Activated CD8-positive, alpha-beta T cell treated with anti-CD3 and anti-CD28 coated beads, Interleukin-2, amount 10 ng/mL, durations not matched to agents 7 days and 5 days (primary cell): ENCODE measurements around the gene KRTAP10-12. TPM values are rescaled to one million over a fixed set of nuclear protein-coding genes. Genes with fewer than 3 reads are reported as not detected.
"Not testable (repeated sequence)": the region's sequence is repeated elsewhere in the genome, so short reads cannot be mapped to it uniquely, and the experiment has no call there.

Experiments
- ATAC-seq: fragments of 150-1000 bp; cut with Tn5 transposase; one replicate; pipeline ENCODE4 v1.10.0; 2021; ENCODE audit warnings: moderate library complexity
- CTCF ChIA-PET: fragments of 350-600 bp; sonication (Branson Sonifier 250); formaldehyde crosslinking; loops from one replicate; lab custom pipeline; 2021; ENCODE audit warnings: antibody characterized with exemption; lab: Charles Lee
- POLR2A ChIA-PET: fragments of 350-600 bp; sonication (Branson Sonifier 250); formaldehyde crosslinking; loops from one replicate; lab custom pipeline; 2021; ENCODE audit warnings: antibody characterized with exemption; lab: Charles Lee
- DNase-seq: peaks from one replicate; pipeline ENCODE4 v3.0.0-alpha.2; 2020
- H3K27ac Mint-ChIP-seq: one replicate; pipeline ENCODE4 v1.8.0; 2021; ENCODE audit warnings: mild to moderate bottlenecking, mixed read lengths
- H3K27me3 Mint-ChIP-seq: one replicate; pipeline ENCODE4 v1.8.0; 2021; ENCODE audit warnings: low read depth, mixed read lengths
- H3K36me3 Mint-ChIP-seq: one replicate; pipeline ENCODE4 v1.8.0; 2021; ENCODE audit warnings: low read depth, mixed read lengths
- H3K4me1 Mint-ChIP-seq: one replicate; pipeline ENCODE4 v1.8.0; 2021; ENCODE audit warnings: low read depth, mixed read lengths
- H3K4me3 Mint-ChIP-seq: one replicate; pipeline ENCODE4 v1.8.0; 2021; ENCODE audit warnings: mild to moderate bottlenecking, mixed read lengths
- H3K9me3 Mint-ChIP-seq: one replicate; pipeline ENCODE4 v1.8.0; 2022; ENCODE audit warnings: mixed read lengths; ENCODE audit not compliant: insufficient read depth
- total RNA-seq, 2 experiments: library from RNA; stranded (reverse); gene quantifications; one replicate each; pipeline ENCODE4 v1.2.3, GENCODE V29; 2021

The KRTAP10-12 gene
- total RNA-seq, 2 experiments from 2014 or later = not detected

DNA sequence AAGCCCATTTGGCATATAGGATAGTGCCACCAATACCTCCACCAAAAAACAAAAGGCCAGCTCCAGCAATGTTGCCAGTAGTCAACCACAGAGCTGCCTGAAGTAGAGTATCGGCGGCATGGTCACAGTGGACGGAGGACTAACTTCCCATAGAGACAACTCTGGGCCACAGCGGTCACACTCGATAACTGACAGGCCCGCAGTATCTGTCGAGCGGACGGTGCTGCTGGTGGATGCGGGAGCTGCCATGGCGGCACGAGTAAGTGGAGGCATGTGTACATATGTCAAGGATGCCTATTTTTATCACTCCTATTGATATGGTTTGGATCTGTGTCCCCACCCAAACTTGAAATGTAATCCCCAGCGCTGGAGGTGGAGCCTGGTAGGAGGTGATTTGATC is 19.1 kb upstream of the KRTAP10-12 start:
- ATAC-seq (no peak), DNase-seq (no peak)
- no peak overlapping the region for H3K4me3 Mint-ChIP-seq
- no peaks in the 10 kb centered on the region for H3K4me1 Mint-ChIP-seq
- H3K27ac Mint-ChIP-seq = no peak overlapping the region
- ChIA-PET CTCF (interaction anchor here (0.7 kb wide), 1 partner anchor 167 kb away, joined by 3 read pairs; no protein-coding TSS in a partner anchor), POLR2A (no interaction called here)
- peaks cover 4% of the 10 kb centered on the region for H3K9me3 Mint-ChIP-seq
- H3K27me3 Mint-ChIP-seq = peaks cover 18% of the 10 kb centered on the region
- no peaks in the 10 kb centered on the region for H3K36me3 Mint-ChIP-seq

GRCh38 chr21:44681152-44681551 is 15.8 kb upstream of the KRTAP10-12 start:
- POLR2A ChIA-PET = no interaction called here
- H3K9me3 Mint-ChIP-seq = no peaks in the 10 kb centered on the region
- peaks cover 11% of the 10 kb centered on the region for H3K27me3 Mint-ChIP-seq
- CTCF ChIA-PET = interaction anchor here (1.0 kb wide), 1 partner anchor 112 kb away, joined by 3 read pairs; no protein-coding TSS in a partner anchor
- no peak overlapping the region for H3K27ac Mint-ChIP-seq
- peaks cover 3% of the 10 kb centered on the region for H3K4me1 Mint-ChIP-seq
- H3K4me3 Mint-ChIP-seq = no peak overlapping the region
- ATAC-seq = no peak
- H3K36me3 Mint-ChIP-seq = no peaks in the 10 kb centered on the region
- DNase-seq = no peak

DNA sequence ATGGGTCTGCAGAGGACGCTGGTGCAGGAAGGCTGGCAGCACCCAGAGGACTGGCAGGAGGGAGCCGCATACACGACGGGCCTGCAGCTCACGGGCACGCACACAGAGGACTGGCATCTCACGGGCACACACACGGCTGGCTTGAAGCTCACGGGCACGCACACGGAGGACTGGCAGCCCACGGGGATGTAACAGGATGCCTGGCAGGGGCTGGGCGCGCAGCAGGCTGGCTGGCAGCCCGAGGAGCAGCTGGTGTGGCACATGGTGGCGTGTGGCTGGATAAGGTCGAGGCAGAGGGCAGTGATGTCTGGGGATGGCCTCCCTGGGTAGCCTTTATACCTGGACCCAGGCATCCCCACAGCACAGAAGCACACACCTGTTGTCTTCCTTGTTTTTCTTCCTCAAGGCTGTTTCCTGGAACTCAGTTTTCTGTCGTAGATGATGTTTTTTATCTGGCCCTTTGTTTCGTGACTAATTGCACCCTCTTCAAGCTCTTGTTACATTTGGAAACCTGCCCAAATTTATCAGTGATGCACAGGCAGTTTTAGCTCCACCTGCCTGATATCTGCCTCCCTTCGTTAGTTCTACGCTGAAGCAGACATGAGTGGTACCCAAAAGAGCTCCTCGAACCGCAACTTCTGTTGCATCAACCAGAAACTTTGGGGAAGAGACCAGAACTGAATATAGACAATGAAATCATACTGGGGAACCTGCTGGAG is 15.0 kb upstream of the KRTAP10-12 start, which contains the start of gene KRTAP12-1:
Gene KRTAP12-1, minus strand, starts transcription at position 303 of the 719 bp plus-strand sequence. Its CDS starts 40 bp downstream, at position 263.
- Mint-ChIP-seq H3K4me1 (peaks cover 9% of the 10 kb centered on the region), H3K9me3 (no peaks in the 10 kb centered on the region), H3K4me3 (no peak within 1 kb of the TSS), H3K27ac (no peak within 1 kb of the TSS), H3K27me3 (peaks cover 11% of the 10 kb centered on the region), H3K36me3 (no peaks in the 10 kb centered on the region)
- no peak for DNase-seq
- no peak for ATAC-seq
- POLR2A ChIA-PET = no interaction called here
- CTCF ChIA-PET = interaction anchor here (1.0 to 1.1 kb wide), 3 partner anchors 8 to 172 kb away, joined by 3 to 4 read pairs (median 3); no protein-coding TSS in a partner anchor

DNA sequence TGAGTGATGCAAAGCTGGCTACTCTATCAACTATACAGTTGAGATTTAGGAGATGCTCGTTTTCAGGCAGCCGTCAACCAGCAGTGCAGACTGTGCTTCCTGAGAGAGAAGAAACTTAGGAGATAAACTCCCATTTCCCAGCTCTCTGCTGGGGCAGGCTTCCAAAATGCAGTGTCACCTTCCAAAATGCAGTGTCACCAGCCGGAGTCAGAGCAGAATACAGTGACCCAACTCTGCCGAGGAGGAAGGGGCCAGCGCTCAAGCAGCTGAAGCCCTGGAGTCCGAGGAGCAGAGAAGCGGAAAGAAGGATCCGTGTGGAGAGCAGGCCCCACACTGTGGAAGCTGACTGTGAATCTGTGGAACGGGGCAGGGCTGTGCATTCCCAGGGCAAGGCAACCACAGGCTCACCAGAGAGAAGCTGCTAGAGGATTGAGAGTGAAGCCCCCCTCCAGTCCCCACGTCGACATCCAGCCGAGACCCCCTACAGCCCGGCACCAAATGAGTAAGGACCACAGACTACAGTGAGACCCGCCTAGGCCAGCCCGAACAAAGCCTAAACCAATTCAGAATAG is 14.3 kb upstream of the KRTAP10-12 start:
- Mint-ChIP-seq H3K27ac (no peak overlapping the region), H3K4me3 (no peak overlapping the region), H3K27me3 (peaks cover 11% of the 10 kb centered on the region), H3K4me1 (peaks cover 9% of the 10 kb centered on the region), H3K36me3 (no peaks in the 10 kb centered on the region), H3K9me3 (no peaks in the 10 kb centered on the region)
- CTCF ChIA-PET = interaction anchor here (1.0 to 1.1 kb wide), 3 partner anchors 9 to 172 kb away, joined by 3 to 4 read pairs (median 3); no protein-coding TSS in a partner anchor
- no peak for ATAC-seq
- POLR2A ChIA-PET = no interaction called here
- DNase-seq = no peak

GRCh38 chr21:44684077-44684476 is 12.9 kb upstream of the KRTAP10-12 start:
- DNase-seq (no peak), ATAC-seq (no peak)
- no peaks in the 10 kb centered on the region for H3K36me3 Mint-ChIP-seq
- peaks cover 11% of the 10 kb centered on the region for H3K27me3 Mint-ChIP-seq
- H3K4me1 Mint-ChIP-seq = peaks cover 9% of the 10 kb centered on the region
- H3K27ac Mint-ChIP-seq = no peak overlapping the region
- CTCF ChIA-PET = no interaction called here
- no peak overlapping the region for H3K4me3 Mint-ChIP-seq
- POLR2A ChIA-PET = no interaction called here
- H3K9me3 Mint-ChIP-seq = no peaks in the 10 kb centered on the region

DNA sequence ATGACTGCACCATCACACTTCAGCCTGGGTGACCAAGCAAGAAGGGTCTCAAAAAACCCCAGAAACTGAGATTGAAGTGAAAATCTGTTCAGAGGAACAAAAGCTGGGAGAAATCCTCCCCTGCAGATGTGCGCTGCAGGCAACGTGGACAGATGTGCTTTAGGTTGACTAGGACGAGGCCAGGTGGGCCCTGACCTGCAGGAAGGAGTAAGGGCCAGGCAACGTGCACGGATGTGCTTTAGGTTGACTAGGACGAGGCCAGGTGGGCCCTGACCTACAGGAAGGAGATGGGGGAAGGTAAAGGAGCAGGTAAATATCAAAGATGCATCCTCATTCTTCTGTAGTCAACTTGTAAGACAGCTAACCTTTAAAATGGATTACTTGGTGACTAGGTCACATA is 12.5 kb upstream of the KRTAP10-12 start:
- H3K27ac Mint-ChIP-seq = no peak overlapping the region
- no peak overlapping the region for H3K4me3 Mint-ChIP-seq
- POLR2A ChIA-PET = no interaction called here
- DNase-seq (no peak), ATAC-seq (no peak)
- H3K4me1 Mint-ChIP-seq = peaks cover 9% of the 10 kb centered on the region
- CTCF ChIA-PET = no interaction called here
- peaks cover 10% of the 10 kb centered on the region for H3K27me3 Mint-ChIP-seq
- no peaks in the 10 kb centered on the region for H3K36me3 Mint-ChIP-seq
- H3K9me3 Mint-ChIP-seq = no peaks in the 10 kb centered on the region

GRCh38 chr21:44685050-44685449 is 11.9 kb upstream of the KRTAP10-12 start:
- H3K9me3 Mint-ChIP-seq, H3K36me3 Mint-ChIP-seq, ATAC-seq, H3K27me3 Mint-ChIP-seq, POLR2A ChIA-PET, H3K4me3 Mint-ChIP-seq, H3K27ac Mint-ChIP-seq, CTCF ChIA-PET, H3K4me1 Mint-ChIP-seq: not testable (repeated sequence)
- peak; percentile 18 for DNase-seq

DNA sequence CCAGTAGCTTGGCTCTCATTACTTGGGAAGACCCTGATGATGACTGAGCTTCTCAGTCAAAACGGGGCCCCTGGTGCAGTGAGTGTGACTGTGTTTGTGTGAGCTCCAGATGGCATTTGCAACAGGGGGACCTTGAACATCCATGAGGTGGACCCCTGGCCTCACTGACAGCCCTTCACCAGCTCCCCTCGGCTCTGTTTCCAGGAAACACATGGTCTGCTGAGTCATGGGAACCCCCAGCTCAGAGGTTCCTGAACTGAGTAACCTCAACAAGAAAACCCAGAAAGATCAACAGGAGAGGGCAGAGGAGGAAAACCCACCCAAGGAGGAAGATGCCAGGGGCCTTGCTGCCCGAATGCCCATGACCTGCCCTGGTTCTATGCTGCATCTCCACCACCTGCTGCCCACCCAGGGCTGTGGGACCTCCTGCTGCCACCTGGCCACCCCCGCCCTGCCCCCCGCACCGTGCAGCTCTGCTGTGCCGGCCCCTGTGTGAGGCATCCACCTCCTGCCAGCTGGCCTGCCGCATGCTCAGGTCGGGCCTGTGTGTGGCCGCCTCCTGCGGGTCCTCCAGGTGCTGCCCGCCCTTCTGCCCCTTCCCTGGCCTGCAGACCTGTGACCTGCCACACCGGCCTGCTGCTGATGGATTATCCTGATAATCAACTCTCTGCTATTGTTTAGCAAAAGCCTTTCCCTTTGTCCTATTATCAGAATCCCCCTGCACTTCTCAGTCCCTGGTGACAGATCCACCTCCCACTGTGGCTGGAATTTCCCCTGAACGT is 10.8 kb upstream of the KRTAP10-12 start:
- Mint-ChIP-seq H3K9me3 (no peaks in the 10 kb centered on the region), H3K36me3 (no peaks in the 10 kb centered on the region), H3K27me3 (peaks cover 8% of the 10 kb centered on the region), H3K4me1 (peaks cover 9% of the 10 kb centered on the region), H3K27ac (no peak overlapping the region), H3K4me3 (no peak overlapping the region)
- ChIA-PET POLR2A (no interaction called here), CTCF (no interaction called here)
- no peak for ATAC-seq
- DNase-seq = peak; percentile 17

DNA sequence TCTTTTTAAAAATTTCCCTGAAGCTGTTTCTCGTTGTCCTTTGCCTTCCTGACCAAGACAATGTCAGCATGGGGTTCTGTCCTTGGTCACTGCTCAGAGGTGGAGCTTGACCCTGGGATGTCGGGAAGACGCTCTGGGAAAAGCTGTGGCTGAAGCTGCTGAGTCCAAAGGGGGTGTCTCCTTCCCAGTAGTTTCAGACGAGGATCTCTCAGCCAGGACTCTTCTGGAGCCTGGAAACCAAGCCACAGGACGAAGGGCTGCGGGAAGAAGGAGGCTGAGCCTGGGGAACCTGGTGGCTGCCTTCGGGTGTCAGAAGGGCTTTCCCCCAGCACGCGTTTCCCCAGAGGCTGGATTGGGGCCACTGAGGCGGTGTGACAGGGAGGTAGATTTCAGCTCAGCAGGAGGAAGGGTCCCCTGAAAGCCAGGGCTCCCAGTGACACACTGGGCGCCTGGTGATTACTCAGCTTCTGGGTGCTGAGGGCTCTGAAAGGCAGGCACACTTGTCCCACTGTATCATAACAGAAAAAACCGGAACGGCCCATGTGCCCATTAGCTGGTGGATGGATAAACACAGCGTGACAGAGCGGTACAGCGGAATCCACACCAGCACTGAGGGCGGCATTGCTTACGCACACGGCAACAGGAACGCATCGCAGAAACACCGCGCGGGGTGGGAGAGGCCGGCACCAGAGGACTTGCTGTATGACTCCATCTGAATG is 10.0 kb upstream of the KRTAP10-12 start:
- ChIA-PET CTCF (no interaction called here), POLR2A (no interaction called here)
- ATAC-seq = no peak
- no peak for DNase-seq
- H3K4me1 Mint-ChIP-seq = peaks cover 9% of the 10 kb centered on the region
- H3K9me3 Mint-ChIP-seq = peaks cover 4% of the 10 kb centered on the region
- no peaks in the 10 kb centered on the region for H3K36me3 Mint-ChIP-seq
- peaks cover 14% of the 10 kb centered on the region for H3K27me3 Mint-ChIP-seq
- no peak overlapping the region for H3K4me3 Mint-ChIP-seq
- no peak overlapping the region for H3K27ac Mint-ChIP-seq

GRCh38 chr21:44687671-44688070 is 9.3 kb upstream of the KRTAP10-12 start:
- POLR2A ChIA-PET = no interaction called here
- no peak for ATAC-seq
- H3K36me3 Mint-ChIP-seq = peaks cover 4% of the 10 kb centered on the region
- H3K9me3 Mint-ChIP-seq = peaks cover 10% of the 10 kb centered on the region
- DNase-seq = no peak
- peaks cover 16% of the 10 kb centered on the region for H3K27me3 Mint-ChIP-seq
- no peak overlapping the region for H3K4me3 Mint-ChIP-seq
- peaks cover 9% of the 10 kb centered on the region for H3K4me1 Mint-ChIP-seq
- no peak overlapping the region for H3K27ac Mint-ChIP-seq
- CTCF ChIA-PET = no interaction called here

- DNase-seq, H3K27ac Mint-ChIP-seq, POLR2A ChIA-PET, ATAC-seq, H3K4me3 Mint-ChIP-seq, H3K36me3 Mint-ChIP-seq, CTCF ChIA-PET: not testable (repeated sequence)
- peaks cover 11% of the 10 kb centered on the region for H3K4me1 Mint-ChIP-seq
- peaks cover 18% of the 10 kb centered on the region for H3K27me3 Mint-ChIP-seq
- H3K9me3 Mint-ChIP-seq = peaks cover 24% of the 10 kb centered on the region
These were observed 7.2 kb upstream of the KRTAP10-12 start for GRCh38 chr21:44689740-44690139.
